Liver (tissue), 9 donors: ENCODE data around the gene CEMIP. TPM values are rescaled to one million over a fixed set of nuclear protein-coding genes. Genes with fewer than 3 reads are reported as not detected.

Source experiments
- DNase-seq: peaks from one replicate; pipeline ENCODE4 v3.0.0-alpha.2; 2017; ENCODE audit warnings: low spot score
- H3K27ac ChIP-seq, 2 donors: one replicate each; pipeline ENCODE4 v1.7.0; 2013; ENCODE audit warnings: inconsistent platforms in 2 of 2, low read length in 2 of 2, control low read depth in 1 of 2, low read depth in 1 of 2, mild to moderate bottlenecking in 1 of 2
- H3K27me3 ChIP-seq, 4 donors: one replicate each; pipeline versions ENCODE4 v1.6.1 to v1.7.0; 2013; ENCODE audit warnings: low read length in 3 of 4, inconsistent platforms in 1 of 4, mild to moderate bottlenecking in 1 of 4, moderate library complexity in 1 of 4; ENCODE audit not compliant: control insufficient read depth in 4 of 4, insufficient read depth in 4 of 4
- H3K36me3 ChIP-seq, 4 donors: one replicate each; pipeline versions ENCODE4 v1.6.1 to v1.7.0; 2013; ENCODE audit warnings: low read length in 3 of 4, mild to moderate bottlenecking in 3 of 4, low read depth in 1 of 4, moderate library complexity in 1 of 4; ENCODE audit not compliant: control insufficient read depth in 4 of 4, insufficient read depth in 3 of 4
- H3K4me1 ChIP-seq, 4 donors: one replicate each; pipeline versions ENCODE4 v1.6.1 to v1.7.0; 2013; ENCODE audit warnings: low read length in 3 of 4, mild to moderate bottlenecking in 3 of 4, moderate library complexity in 1 of 4; ENCODE audit not compliant: control insufficient read depth in 4 of 4, insufficient read depth in 4 of 4
- H3K4me3 ChIP-seq, 3 donors: one replicate each; pipeline versions ENCODE4 v1.6.1 to v1.7.0; 2013; ENCODE audit warnings: low read length in 3 of 3, control low read depth in 1 of 3, low read depth in 1 of 3, mild to moderate bottlenecking in 1 of 3
- H3K9ac ChIP-seq, 2 donors: one replicate each; pipeline ENCODE4 v1.7.0; 2013; ENCODE audit warnings: low read length in 2 of 2, mild to moderate bottlenecking in 2 of 2, moderate library complexity in 2 of 2, control low read depth in 1 of 2, low read depth in 1 of 2
- H3K9me3 ChIP-seq, 4 donors: one replicate each; pipeline versions ENCODE4 v1.6.1 to v1.7.0; 2013; ENCODE audit warnings: low read length in 3 of 4; ENCODE audit not compliant: control insufficient read depth in 4 of 4
- ATF3 ChIP-seq: IDR thresholded peaks from 2 replicates; pipeline ENCODE4 v1.6.1; 2016; ENCODE audit warnings: antibody characterized with exemption
- CTCF ChIP-seq: fragments of 150-350 bp; IDR thresholded peaks from 2 replicates; pipeline ENCODE4 v1.5.1; 2017; ENCODE audit warnings: improper control_type of control experiment, low read depth, low read length; ENCODE audit not compliant: missing input control
- EGR1 ChIP-seq, 2 donors: IDR thresholded peaks; 2 replicates each; pipeline ENCODE4 v1.6.1; 2016 to 2018; ENCODE audit warnings: antibody characterized with exemption in 2 of 2, low read depth in 2 of 2
- FOXA2 ChIP-seq: IDR thresholded peaks from 2 replicates; pipeline ENCODE4 v1.6.1; 2016; ENCODE audit warnings: antibody characterized with exemption
- GABPA ChIP-seq, 2 donors: IDR thresholded peaks in 1 of 2; conservative IDR thresholded peaks in 1 of 2; 2 replicates each; pipeline ENCODE4 v1.6.1; 2016; ENCODE audit warnings: antibody characterized with exemption in 2 of 2, mild to moderate bottlenecking in 1 of 2, moderate library complexity in 1 of 2
- HNF4A ChIP-seq, 2 donors: conservative IDR thresholded peaks; 2 replicates each; pipeline ENCODE4 v1.6.1; 2016; ENCODE audit warnings: antibody characterized with exemption in 2 of 2, mild to moderate bottlenecking in 2 of 2
- HNF4G ChIP-seq: IDR thresholded peaks from 2 replicates; pipeline ENCODE4 v1.6.1; 2016; ENCODE audit warnings: antibody characterized with exemption
- JUND ChIP-seq, 2 donors: IDR thresholded peaks; 2 replicates each; pipeline ENCODE4 v1.6.1; 2016; ENCODE audit warnings: antibody characterized with exemption in 2 of 2
- MAX ChIP-seq: IDR thresholded peaks from 2 replicates; pipeline ENCODE4 v1.6.1; 2016; ENCODE audit warnings: antibody characterized with exemption
- NR2F2 ChIP-seq: IDR thresholded peaks from 2 replicates; pipeline ENCODE4 v1.6.1; 2016; ENCODE audit warnings: antibody characterized with exemption
- REST ChIP-seq: IDR thresholded peaks from 2 replicates; pipeline ENCODE4 v1.6.1; 2016; ENCODE audit warnings: antibody characterized with exemption, mild to moderate bottlenecking
- RXRA ChIP-seq, 2 donors: IDR thresholded peaks; 2 replicates each; pipeline ENCODE4 v1.6.1; 2017 to 2018; ENCODE audit warnings: antibody characterized with exemption in 2 of 2, mild to moderate bottlenecking in 1 of 2
- SP1 ChIP-seq: IDR thresholded peaks from 2 replicates; pipeline ENCODE4 v1.6.1; 2018; ENCODE audit warnings: antibody characterized with exemption, mild to moderate bottlenecking
- TAF1 ChIP-seq: conservative IDR thresholded peaks from 2 replicates; pipeline ENCODE4 v1.6.1; 2016; ENCODE audit warnings: antibody characterized with exemption, mild to moderate bottlenecking
- YY1 ChIP-seq: IDR thresholded peaks from 2 replicates; pipeline ENCODE4 v1.6.1; 2016; ENCODE audit warnings: antibody characterized with exemption, mild to moderate bottlenecking
- ZBTB33 ChIP-seq: IDR thresholded peaks from 2 replicates; pipeline ENCODE4 v1.6.1; 2016; ENCODE audit warnings: antibody characterized with exemption
- WGBS: extraction: QIAGEN DNeasy Blood & Tissue Kit; methylation state at CpG from one replicate; pipeline ENCODE4 v1.1.7; 2013; 5-methylcytosine and 5-hydroxymethylcytosine counted together
- polyA plus RNA-seq, 2 donors: library from polyadenylated mRNA; stranded (reverse) in 1 of 2; unstranded in 1 of 2; fragments of 200-250 nt in 1 of 2; fragments of >200 nt in 1 of 2; fragmentation: Nextera tagmentation in 1 of 2; extraction: Ambion mirVana in 1 of 2; gene quantifications; one replicate each; pipeline versions ENCODE4 v1.2.1 to v1.2.3, GENCODE V29; 2013 to 2015
- total RNA-seq, 2 donors: library from RNA; depleted of rRNA; stranded (reverse); fragments of >200 nt; gene quantifications; one replicate each; pipeline ENCODE4 v1.2.3, GENCODE V29; 2014
- donor health status: healthy.
- donor health status: healthy.
- donor health status: healthy.
- donor health status: healthy.
- donor health status: healthy.

The CEMIP gene
- total and polyA plus RNA-seq, 4 donors = under 0.01 to 0.89 (median 0.21) TPM

GRCh38 chr15:80895965-80896364 lies 116.8 kb downstream of the CEMIP start:
- Histone ChIP-seq H3K9ac (no peak overlapping the region), H3K4me3 (no peak overlapping the region), H3K9me3 (peaks cover 0 to 1% (median 0%) of the 10 kb centered on the region in 4 donors), H3K4me1 (no peaks in the 10 kb centered on the region), H3K27me3 (no peaks in the 10 kb centered on the region), H3K36me3 (no peaks in the 10 kb centered on the region), H3K27ac (no peak overlapping the region)
- 98% methylated on average over 2 of the region's 2 CpGs for WGBS
- no peak for TF ChIP-seq REST
- no peak for TF ChIP-seq RXRA (IDR thresholded peaks at IDR 0.05)
- TF ChIP-seq HNF4G = no peak
- TF ChIP-seq SP1 = no peak
- TF ChIP-seq CTCF = no peak
- no peak for TF ChIP-seq MAX
- TF ChIP-seq ATF3 = no peak
- no peak for TF ChIP-seq TAF1
- TF ChIP-seq FOXA2 = no peak
- TF ChIP-seq ZBTB33 = no peak
- no peak for TF ChIP-seq JUND (IDR thresholded peaks at IDR 0.05)
- DNase-seq = no peak

GRCh38 chr15:80898040-80898439 lies 118.9 kb downstream of the CEMIP start:
- no peak for DNase-seq
- H3K36me3 ChIP-seq = no peaks in the 10 kb centered on the region
- no peak overlapping the region for H3K9ac ChIP-seq
- H3K4me1 ChIP-seq = no peaks in the 10 kb centered on the region
- H3K4me3 ChIP-seq = no peak overlapping the region
- 88% methylated on average over 2 of the region's 2 CpGs for WGBS
- peaks cover 0 to 1% (median 0%) of the 10 kb centered on the region in 4 donors for H3K9me3 ChIP-seq
- H3K27me3 ChIP-seq = no peaks in the 10 kb centered on the region
- H3K27ac ChIP-seq = no peak overlapping the region
- TF ChIP-seq FOXA2 (no peak), RXRA (IDR thresholded peaks at IDR 0.05) (no peak), YY1 (no peak), HNF4G (no peak), HNF4A (conservative IDR thresholded peaks at IDR 0.05) (no peak), TAF1 (no peak), GABPA (IDR thresholded peaks at IDR 0.05 in 1 of 2, conservative IDR thresholded peaks at IDR 0.05 in 1 of 2) (no peak), ATF3 (no peak), MAX (no peak), EGR1 (IDR thresholded peaks at IDR 0.05; ENCODE audit: low read depth in 2 of 2) (no peak), CTCF (no peak), SP1 (no peak), NR2F2 (no peak), ZBTB33 (no peak), JUND (IDR thresholded peaks at IDR 0.05) (no peak)
